GM12891 (cell line): ENCODE results near the gene LAD1.

Source experiments
- PAX5 ChIP-seq: IDR thresholded peaks from 2 replicates; pipeline ENCODE4 v1.6.1; 2011; ENCODE audit warnings: low read length, moderate library complexity, mild to moderate bottlenecking; ENCODE audit not compliant: insufficient read depth, severe bottlenecking
- POLR2A ChIP-seq: IDR thresholded peaks from 2 replicates; pipeline ENCODE4 v1.6.1; 2011; ENCODE audit warnings: low read depth, low read length, control low read depth
- POLR2AphosphoS5 ChIP-seq: IDR thresholded peaks from 2 replicates; pipeline ENCODE4 v1.6.1; 2011; ENCODE audit warnings: low read depth, low read length, control low read depth
- TAF1 ChIP-seq: IDR thresholded peaks from 2 replicates; pipeline ENCODE4 v1.6.1; 2011; ENCODE audit warnings: low read depth, low read length, control low read depth

GRCh38 chr1:201348211-201348566 is 50.9 kb downstream of the LAD1 start:
- TF ChIP-seq POLR2AphosphoS5 (no peak), POLR2A (no peak), PAX5 (no peak), TAF1 (no peak)
